Stimulated activated CD4-positive, alpha-beta T cell treated with anti-CD3 and anti-CD28 coated beads, Interleukin-4, amount 100 ng/mL, for 48 hours (primary cell): ENCODE measurements around the gene SRGN.
A peak's percentile ranks its signal among the peaks of the same experiment; 100 is the strongest.
"Not testable (repeated sequence)": the region's sequence is repeated elsewhere in the genome, so short reads cannot be mapped to it uniquely, and the experiment has no call there.

Experiments
- DNase-seq, 2 donors: peaks; one replicate each; pipeline ENCODE4 v3.0.0-alpha.2; 2020; ENCODE audit warnings: low read depth in 2 of 2

SRGN gene

GRCh38 chr10:69087590-69088470, at the start of gene SRGN:
SRGN (plus strand) TSS chr10:69088103; CDS start chr10:69088158, 55 bp downstream.
- peak; percentile 52 to 68 for DNase-seq

GRCh38 chr10:69040904-69041303, 47.0 kb upstream of the SRGN start:
- not testable (repeated sequence) for DNase-seq

GRCh38 chr10:69042417-69042816, 45.5 kb upstream of the SRGN start:
- no peak for DNase-seq

GRCh38 chr10:69042838-69043237, 45.1 kb upstream of the SRGN start:
- no peak for DNase-seq

- no peak for DNase-seq
These were observed 43.9 kb upstream of the SRGN start for GRCh38 chr10:69043931-69044531.

- DNase-seq: no peak
These were observed 43.4 kb upstream of the SRGN start for GRCh38 chr10:69044546-69044945.

- DNase-seq: no peak
These were observed 42.2 kb upstream of the SRGN start for GRCh38 chr10:69045441-69046300.

GRCh38 chr10:69047111-69047832, 40.6 kb upstream of the SRGN start:
- no peak for DNase-seq

GRCh38 chr10:69048103-69048502, 39.8 kb upstream of the SRGN start:
- DNase-seq: peak in 1 of 2 donors; percentile 44

- no peak for DNase-seq
These were observed 38.3 kb upstream of the SRGN start for GRCh38 chr10:69049566-69049961.

- DNase-seq: no peak
These were observed 36.6 kb upstream of the SRGN start for GRCh38 chr10:69051303-69051702.

- DNase-seq: no peak
These were observed 36.0 kb upstream of the SRGN start for GRCh38 chr10:69051710-69052487.

GRCh38 chr10:69052736-69053135, 35.2 kb upstream of the SRGN start:
- DNase-seq: no peak

GRCh38 chr10:69055241-69055640, 32.7 kb upstream of the SRGN start:
- DNase-seq: no peak

GRCh38 chr10:69056129-69056528, 31.8 kb upstream of the SRGN start:
- no peak for DNase-seq

GRCh38 chr10:69056536-69057260, 31.2 kb upstream of the SRGN start:
- DNase-seq: no peak

GRCh38 chr10:69057261-69057950, 30.5 kb upstream of the SRGN start:
- DNase-seq: no peak

GRCh38 chr10:69057951-69058297, 30.0 kb upstream of the SRGN start:
- DNase-seq: no peak

- no peak for DNase-seq
These were observed 27.6 kb upstream of the SRGN start for GRCh38 chr10:69060127-69060798.
